ENCODE data around the gene PC.

The PC gene

GRCh38 chr11:66915046-66915832 is 42.9 kb downstream of the PC start:
- in situ Hi-C loops (cut with MboI; ENCODE audit: low pct_unique_long_range_greater_than_20kb, low sequenced_read_pairs, unreplicated experiment): no loop called here

GRCh38 chr11:66914505-66914904 is 43.7 kb downstream of the PC start:
- in situ Hi-C loops (cut with MboI; ENCODE audit: low pct_unique_long_range_greater_than_20kb, low sequenced_read_pairs, unreplicated experiment): no loop called here
- no peak for TF ChIP-seq CTCF (IDR thresholded peaks at IDR 0.05; ENCODE audit: extremely low read depth, insufficient read depth, missing control alignments)
- no peak for DNase-seq (ENCODE audit: low spot score)

More at GRCh38 chr11:66915046-66915832, 42.9 kb downstream of the PC start:
- DNase-seq (ENCODE audit: low spot score): no peak
- no peak for TF ChIP-seq CTCF (IDR thresholded peaks at IDR 0.05; ENCODE audit: extremely low read depth, insufficient read depth, missing control alignments)

GRCh38 chr11:66912911-66913310 is 45.3 kb downstream of the PC start:
- no peak for DNase-seq (ENCODE audit: low spot score)
- no peak for TF ChIP-seq CTCF (IDR thresholded peaks at IDR 0.05; ENCODE audit: extremely low read depth, insufficient read depth, missing control alignments)
- in situ Hi-C loops (cut with MboI; ENCODE audit: low pct_unique_long_range_greater_than_20kb, low sequenced_read_pairs, unreplicated experiment): no loop called here

- DNase-seq (ENCODE audit: low spot score): no peak
- in situ Hi-C loops (cut with MboI; ENCODE audit: low pct_unique_long_range_greater_than_20kb, low sequenced_read_pairs, unreplicated experiment): no loop called here
- no peak for TF ChIP-seq CTCF (IDR thresholded peaks at IDR 0.05; ENCODE audit: extremely low read depth, insufficient read depth, missing control alignments)
Observed at GRCh38 chr11:66912361-66912760, 45.8 kb downstream of the PC start.

DNA sequence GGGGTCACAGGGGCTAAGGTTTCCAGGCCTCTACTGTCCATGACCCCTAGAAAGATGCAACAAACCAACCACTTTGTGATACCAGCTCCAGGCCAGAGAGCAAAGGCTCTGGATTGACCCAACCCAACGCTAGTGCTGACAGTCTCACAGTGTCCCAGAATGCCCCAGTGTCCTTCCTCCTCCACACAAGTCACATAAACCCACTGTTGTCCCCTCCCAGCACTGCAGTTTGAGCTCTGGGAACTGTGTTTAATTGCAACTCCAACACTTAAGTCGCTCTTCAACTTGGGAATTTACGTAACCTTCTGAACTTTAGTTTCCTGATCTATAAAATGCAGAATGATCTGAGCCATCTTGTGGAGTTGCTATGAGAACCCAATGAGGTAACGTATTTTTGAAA is 47.5 kb downstream of the PC start:
- TF ChIP-seq CTCF (IDR thresholded peaks at IDR 0.05; ENCODE audit: extremely low read depth, insufficient read depth, missing control alignments): no peak
- no peak for DNase-seq (ENCODE audit: low spot score)

GRCh38 chr11:66910016-66910415 is 48.2 kb downstream of the PC start:
- DNase-seq (ENCODE audit: low spot score): no peak
- TF ChIP-seq CTCF (IDR thresholded peaks at IDR 0.05; ENCODE audit: extremely low read depth, insufficient read depth, missing control alignments): no peak
- in situ Hi-C loops (cut with MboI; ENCODE audit: low pct_unique_long_range_greater_than_20kb, low sequenced_read_pairs, unreplicated experiment): no loop called here

More for the DNA sequence above, 47.5 kb downstream of the PC start:
- in situ Hi-C loops (cut with MboI; ENCODE audit: low pct_unique_long_range_greater_than_20kb, low sequenced_read_pairs, unreplicated experiment): no loop called here

Data from GM13977 (cell line).